ENCODE data around the gene ANO9.

GRCh38 chr11:449889-450808, 8.3 kb upstream of the ANO9 start, which contains the start of gene PTDSS2:
- TF ChIP-seq CTCF (conservative IDR thresholded peaks at IDR 0.05; ENCODE audit: low read depth, low read length), result no peak
- TF ChIP-seq EZH2 (IDR thresholded peaks at IDR 0.05; ENCODE audit: low read length, unreplicated experiment), result no peak
- no peak for TF ChIP-seq EZH2phosphoT487 (IDR thresholded peaks at IDR 0.05; ENCODE audit: borderline replicate concordance, low read length)
